HPDE6-E6E7 (cell line): ENCODE data around the gene LSM11.

Source experiments
- DNase-seq: peaks from one replicate; pipeline ENCODE4 v3.0.0; 2011; ENCODE audit warnings: missing footprints; ENCODE audit errors: extremely low spot score

The LSM11 gene

DNA sequence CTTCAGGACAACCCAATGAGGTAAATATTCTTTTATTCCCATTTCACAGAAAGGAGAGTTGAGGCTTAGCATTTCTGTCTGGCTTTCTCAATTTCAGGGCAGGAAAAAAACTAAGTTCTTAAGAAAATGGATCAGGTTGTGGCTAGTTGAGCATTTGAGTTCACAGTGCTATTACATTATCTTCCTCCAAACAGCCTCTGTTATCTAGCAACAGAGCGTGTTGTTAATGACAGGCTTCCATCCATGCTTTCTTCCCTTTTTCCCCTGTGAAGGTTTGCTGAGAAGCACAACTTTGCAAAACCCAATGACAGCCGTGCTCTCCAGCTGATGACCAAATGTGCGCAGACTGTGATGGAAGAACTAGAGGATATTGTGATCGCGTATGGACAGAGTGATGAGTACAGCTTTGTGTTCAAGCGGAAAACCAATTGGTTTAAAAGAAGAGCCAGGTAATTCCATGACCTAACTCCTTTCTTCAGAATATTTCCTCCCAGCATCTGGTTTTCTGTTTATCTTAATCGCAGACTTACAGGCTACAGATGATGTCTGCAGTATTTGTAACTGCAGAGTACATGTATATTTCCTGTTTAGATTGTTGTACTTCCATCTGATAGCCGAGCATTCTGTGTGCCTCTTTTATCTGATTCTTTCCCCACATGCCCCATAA is 10.8 kb upstream of the LSM11 start:
- DNase-seq = no peak

DNA sequence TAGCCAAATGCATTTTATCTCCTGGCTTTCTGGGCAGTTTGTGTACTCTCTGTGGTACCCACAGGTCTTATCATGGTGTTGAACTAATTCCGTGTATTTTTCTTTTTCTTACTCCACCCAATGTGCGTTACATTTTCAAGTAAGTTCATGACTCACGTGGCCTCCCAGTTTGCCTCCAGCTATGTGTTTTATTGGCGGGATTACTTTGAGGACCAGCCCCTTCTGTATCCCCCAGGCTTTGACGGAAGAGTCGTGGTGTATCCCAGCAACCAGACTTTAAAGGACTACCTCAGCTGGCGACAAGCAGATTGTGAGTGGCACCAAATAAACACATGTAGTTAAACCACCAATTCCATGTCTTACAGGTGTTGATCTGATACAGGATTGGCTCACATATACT is 9.1 kb upstream of the LSM11 start:
- DNase-seq = no peak

DNA sequence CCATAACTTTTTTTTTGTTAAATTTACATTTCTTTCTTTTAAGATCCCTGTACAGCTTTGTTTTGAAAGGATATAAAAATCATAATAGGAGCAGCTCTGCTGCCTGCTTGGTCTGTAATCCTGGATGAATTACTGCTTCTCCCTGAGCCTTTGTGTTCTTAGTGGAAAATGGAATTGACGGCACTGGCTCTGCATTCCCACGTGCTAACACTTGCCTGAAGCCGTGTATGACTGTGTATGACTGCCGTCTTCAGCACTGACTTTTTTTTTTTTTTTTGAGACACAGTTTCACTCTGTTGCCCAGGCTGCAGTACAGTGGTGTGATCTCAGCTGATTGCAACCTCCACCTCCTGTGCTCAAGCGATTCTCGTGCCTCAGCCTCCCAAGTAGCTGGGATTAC is 7.5 kb upstream of the LSM11 start:
- DNase-seq = no peak

DNA sequence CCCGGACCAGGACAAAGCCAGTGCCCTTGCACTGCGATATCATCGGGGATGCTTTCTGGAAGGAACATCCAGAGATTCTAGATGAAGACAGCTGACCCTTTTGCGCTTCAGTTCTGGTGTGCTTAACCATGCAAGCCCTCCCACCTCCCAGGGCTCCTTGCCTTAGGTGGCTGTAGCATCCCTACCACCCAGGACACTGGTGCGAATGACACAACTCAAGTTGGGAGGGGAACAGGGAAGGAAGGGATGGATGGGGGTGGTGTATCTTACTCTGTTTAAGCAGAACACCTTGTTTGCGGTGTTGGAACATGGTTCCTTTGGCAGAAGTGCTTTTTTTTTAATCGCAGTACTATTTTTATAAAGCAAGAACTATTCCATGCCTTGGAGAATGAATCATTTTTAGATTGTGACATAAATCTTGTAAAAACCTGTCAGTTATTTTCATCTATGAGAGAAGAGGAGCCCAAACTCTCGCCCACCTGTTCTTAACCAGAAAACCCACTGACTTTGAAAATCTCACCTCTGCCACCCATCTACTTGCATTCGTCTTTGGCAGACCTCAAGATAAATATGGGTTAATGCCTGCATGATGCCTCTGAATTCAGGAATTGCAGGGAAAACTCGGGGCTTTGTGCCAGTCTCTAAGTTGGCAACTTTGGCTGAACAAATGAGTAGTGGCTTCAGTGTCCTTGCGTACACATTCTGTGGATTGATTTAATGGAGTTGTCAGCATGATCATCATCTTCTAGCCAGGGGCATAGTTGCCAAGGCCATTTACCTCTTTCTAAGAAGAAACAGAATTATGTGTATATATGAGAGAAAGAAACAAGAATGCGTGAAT is 3.9 kb upstream of the LSM11 start:
- no peak for DNase-seq

DNA sequence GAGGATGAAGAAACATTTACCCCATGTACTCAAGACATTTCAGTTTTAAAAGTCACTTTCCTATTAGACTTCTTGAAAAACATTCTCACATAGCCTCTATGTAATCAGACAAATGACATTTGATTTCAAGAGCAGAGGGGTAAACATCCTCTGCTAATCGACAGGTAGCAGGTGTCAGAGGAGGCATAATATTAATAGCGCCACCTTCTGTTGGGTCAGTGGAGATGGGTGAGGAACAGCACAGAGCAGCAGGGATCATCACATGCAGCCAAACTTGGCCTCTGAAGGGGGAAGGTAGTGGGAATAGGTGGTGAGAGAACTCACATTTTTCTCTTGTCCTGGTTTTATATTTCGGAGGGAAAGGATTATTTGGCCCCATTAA is 3.3 kb upstream of the LSM11 start:
- peak; percentile 43 for DNase-seq

DNA sequence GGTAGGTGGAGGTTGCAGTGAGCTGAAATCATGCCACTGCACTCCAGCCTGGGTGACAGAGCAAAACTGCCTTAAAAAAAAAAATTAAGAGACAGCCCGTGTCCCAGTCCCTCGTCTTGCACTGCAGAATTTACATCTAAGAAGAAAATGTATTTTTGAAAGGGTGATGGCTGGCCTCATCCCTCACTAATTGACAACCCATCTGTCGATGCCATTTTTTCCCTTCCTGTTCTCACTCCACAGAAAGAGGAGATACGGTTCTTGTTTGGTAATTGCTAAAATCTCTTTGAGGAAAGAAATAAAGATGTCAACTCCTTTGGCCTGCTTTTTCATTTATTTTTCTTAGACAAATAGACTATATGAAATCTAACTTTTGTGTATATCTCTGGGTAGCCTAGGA is 2.4 kb upstream of the LSM11 start:
- no peak for DNase-seq

DNA sequence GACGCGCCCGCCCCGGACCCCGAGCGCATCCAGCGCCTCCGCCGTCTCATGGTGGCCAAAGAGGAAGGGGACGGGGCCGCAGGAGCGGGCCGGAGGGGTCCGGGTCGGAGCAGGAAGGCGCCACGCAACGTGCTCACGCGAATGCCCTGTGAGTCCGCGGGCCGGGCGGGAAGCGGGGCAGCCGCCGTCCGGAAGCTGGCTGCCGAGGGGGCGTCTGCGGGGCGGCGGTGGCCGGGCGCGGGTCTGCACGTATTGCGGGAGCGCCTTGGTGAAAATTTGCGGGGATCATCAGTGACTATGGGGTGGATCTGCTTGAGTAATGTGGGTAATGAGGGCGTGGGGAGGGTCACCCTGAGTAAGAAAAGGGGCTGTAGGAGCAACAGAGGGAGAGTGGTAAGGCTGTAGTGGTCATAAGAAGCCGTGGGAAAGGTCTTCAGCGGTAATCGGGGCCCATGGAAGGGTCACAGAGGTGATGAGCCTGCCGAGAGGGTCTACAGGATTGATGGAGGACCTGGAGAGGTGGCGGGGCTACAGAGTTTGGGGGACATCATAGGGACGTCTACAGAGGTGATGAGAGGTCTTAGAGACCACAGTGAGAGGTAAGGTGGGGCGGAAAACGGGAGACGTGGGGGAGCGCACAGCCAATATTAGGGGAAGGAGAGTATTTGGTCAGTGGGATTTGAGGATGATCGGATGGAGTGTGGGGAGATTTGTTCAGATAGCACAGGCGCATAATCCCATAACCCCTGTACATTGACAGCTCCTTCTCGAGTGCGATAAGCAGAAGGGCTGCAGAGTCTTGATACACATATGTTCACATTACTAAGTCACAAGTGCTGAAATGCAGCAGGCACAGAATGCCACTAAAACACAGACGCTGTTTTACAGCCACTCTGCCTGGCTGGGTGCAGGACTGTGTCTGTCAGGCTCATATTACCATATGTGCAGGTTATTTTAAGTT is 819 bp downstream of the LSM11 start:
- DNase-seq = no peak

DNA sequence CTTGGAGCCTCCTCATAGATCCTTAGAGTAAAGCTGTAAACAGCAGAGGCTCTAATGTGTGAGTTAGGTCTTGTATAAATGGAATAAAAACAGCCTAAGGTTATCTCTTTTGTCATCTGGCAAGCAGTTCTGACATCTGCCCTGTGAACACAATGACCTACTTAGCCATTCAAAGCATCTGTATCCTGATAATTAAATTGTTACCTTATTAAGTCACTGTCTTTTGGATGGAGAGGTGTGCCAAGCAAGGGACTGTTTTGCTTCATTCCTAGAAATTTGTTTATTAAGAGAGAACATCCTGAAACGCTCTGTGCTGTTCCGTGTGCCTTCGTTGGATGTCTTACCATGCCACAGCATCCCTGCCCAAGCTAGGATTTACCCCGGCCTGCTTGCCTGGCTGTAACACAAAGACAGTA is 1.5 kb downstream of the LSM11 start:
- DNase-seq = no peak

DNA sequence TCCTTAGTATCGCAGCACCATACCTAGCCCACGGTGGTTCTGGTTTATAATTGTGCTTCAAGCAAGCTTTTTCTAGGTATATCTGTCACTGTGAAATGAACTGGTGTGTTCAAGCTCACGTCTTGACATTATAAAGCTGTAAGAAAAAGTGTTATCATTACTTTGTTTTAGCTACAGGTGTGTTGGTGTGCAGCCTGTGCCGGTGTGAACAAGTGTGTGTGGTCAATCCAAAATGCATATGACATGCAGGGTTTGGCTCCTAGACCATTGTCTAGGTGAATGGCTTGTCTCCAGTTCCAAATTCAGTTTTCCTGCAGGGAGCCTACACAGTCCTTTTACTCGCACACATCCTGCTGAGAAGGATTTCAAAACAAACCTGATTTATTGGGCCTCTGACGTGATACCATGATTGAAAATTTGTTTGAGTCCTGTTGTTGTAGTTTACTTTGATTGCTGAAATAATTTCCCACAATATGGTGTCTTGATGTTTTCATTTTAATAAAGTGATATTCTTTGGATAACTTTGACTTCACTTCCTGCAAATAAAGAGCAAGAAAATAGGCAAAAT is 3.7 kb downstream of the LSM11 start:
- DNase-seq = no peak

DNA sequence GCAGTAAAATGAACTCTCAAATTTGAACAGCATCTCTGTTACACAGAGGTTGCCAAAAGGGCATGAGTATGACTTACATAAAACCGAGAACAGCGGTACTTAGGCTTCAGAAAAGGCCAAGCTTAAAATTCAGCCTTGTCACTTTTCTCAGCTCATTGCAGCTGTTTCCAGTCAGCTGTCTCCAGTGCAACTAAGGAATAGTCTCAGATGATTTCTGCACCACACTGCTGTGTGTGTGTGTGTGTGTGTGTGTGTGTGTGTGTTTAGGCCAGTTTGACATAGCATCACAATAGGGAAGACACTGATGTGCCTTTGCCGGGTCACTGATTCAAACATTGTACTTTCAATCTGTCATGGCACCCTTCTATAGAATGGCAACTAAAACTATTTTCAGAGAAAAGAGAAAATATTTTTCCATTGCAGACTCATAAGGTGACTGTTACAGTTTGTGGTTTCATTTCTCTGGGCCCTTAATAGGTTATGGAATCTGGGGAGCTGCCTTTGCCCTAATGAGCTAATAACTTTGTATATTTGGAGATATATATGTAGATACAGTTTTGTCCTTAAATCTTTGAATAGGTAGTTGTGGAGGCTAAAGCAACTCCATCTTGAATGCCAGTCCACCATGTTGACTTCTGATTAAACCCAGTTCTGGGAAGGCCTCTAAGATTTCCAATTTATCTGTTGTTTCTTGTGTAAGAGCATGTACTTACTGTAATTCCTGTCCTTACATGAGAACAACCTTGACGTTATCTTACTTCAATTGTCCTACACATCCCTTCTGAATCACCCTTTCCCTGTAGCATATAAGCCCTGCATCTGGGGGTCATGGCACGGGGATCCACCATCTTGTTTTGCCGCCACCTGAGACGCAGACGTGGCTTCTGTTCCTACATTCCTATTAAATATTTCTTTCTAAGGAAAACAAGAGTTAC is 4.5 kb downstream of the LSM11 start:
- DNase-seq = no peak

DNA sequence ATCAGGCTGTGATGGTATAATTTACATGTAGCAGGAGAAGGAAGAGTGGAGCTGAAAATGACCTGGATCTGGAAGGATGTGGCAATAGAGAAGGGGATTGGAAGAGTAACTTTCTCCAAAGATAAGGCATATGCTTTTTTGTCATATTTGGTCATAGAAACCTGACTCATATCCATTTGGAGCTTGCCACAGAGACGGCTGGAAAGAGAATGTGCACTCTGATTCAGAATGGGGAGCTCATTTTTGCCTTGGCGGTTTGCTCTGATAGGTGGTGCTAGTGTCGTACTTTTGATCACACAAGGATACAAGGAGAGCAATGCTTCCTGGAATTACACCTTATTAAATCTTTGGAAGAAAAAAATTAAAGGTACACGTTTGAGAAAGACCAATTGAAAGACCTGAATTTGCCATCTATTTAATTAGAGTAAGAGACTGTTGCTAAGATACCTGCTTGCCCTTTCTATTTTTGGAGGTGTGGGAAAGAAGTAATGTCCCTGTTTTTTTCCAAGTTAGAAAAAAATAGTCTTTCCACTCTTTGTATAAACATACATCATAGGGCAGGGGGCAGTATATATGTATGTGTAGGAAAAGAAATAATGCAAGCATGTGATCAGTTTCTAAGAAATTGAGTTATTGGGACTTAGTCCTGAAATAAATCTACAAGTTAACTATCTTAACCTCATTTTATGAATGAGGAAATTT is 5.4 kb downstream of the LSM11 start:
- peak; percentile 43 for DNase-seq

DNA sequence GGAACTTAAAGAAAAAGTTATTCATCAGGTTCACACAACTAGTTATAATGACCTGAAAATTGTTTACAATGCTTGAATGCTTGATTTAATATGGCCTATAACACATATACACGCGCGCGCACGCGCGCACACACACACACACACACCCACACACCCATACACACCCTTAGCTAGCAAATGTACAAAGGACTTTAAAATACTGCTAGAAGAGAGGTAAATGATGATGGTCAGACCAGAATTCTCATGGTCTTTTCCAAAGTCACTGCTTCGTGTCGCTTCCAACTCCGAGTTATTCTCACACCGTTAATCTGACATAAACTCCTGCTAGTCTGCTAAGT is 5.9 kb downstream of the LSM11 start:
- no peak for DNase-seq

DNA sequence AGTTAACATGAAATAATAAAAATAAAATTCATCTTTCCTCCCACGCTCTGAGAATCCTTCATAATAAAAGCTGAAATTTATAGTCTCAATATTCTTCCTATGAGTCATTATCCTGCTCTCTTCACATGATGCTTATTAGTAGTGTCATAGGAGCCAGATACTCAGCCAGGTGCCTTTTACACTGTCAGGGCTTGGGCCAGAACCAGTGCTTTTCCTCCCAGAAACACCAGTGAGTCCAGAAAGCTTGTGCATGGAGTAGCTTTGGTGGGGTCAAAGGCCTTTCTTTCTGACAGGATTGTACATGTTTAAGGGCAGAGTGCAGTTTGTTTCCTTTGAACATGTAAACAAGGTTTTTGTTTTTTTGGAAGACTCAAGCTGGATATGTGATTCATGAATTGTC is 6.8 kb downstream of the LSM11 start:
- no peak for DNase-seq

DNA sequence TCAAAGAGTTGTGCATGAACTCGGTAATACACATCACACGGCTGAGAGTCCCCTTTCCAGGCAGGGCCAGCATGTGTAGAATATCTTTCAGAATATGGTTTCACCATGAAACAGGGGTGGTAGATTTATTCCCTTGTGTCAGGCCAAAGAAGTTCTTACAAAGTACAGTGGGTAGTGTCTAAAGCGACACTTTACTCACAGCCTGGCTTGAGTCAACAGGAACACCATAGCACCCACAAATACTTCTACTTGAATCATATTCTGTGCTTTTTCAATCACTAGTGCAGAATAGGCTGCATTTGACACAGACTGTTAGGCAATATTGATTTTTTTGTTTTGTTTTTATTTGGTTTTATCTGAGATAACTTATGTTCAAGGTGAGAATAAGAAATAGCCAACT is 12.6 kb downstream of the LSM11 start:
- no peak for DNase-seq

DNA sequence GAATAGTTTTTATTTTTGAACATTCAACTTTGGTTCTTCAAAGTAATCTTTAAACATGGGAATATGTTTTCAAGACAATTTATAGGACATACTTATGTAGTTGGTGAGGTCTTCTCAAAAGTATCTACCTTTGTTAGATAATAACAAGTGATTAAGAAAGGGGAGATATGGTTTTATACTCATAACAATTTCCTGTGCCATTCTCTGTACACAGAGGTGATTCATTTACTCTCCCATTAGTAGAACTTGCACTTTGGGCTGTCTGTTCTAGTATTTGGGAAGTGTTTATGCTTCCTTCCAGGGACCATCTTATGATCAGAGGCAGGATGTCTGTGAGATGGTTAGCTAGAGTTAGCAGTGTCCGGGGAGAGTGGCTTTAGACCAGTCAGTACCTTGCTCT is 15.2 kb downstream of the LSM11 start:
- DNase-seq = no peak

DNA sequence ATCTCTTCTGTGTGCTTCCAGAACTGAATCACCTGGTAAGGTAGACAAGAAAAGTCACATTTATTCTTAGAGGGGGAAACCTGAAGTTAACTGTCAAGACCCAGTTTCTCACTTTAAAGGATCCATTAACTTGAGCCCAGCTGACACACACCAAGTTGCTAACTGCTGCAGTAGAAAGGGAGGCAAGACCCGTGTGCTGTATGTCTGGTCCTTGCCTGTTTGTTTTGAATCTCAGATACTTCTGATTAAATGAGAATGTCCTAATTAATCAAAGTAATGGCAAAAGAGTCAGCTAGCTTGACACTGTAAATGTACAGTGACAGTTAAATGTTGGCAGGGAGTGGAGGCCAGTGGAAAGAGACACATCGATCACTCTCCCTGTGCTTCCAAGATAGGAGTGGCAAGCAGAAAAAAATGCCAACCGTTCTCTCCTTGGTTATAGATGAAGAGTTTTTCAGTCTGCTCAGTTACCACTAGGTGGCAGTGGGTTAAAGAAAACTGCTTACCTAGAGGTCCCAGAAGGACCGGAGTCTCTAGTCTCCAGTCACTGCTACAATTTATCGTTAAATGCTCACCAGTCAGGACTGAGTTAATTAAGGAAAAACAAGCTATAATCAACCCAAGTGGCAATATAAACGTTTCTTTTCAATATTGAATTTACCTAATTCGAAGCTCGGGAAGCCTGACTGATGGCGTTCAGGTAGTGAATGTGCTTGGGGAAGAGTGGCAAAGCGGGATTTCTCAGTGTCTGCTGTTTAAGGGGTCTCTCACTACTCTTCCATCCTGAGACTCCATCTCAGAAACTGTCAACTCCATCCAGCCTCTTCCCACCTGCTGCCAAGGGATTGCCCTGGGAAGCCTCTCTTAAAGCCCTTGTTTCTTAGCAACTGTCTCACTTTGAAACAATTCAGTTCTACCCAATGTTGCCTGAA is 18.4 kb downstream of the LSM11 start:
- peak; percentile 53 for DNase-seq

DNA sequence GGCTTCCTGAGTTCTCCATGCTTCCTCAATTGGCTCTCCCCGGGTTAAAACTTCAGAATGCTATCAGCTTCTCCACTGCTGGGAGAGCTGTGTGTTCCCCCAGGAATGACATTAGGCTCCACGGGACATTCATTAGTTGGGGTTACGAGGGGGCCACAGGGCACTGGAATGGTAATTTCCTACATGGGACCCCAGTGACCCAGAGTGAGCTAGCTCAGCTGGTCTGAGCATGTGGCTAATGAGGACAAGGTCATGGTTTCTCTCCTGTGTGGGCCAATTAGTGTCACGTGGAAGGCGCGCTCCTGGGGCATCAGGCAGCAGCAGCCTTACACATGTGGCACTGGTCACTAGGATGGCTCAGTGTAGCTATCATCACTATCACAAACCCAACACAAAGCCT is 21.0 kb downstream of the LSM11 start:
- DNase-seq = no peak

DNA sequence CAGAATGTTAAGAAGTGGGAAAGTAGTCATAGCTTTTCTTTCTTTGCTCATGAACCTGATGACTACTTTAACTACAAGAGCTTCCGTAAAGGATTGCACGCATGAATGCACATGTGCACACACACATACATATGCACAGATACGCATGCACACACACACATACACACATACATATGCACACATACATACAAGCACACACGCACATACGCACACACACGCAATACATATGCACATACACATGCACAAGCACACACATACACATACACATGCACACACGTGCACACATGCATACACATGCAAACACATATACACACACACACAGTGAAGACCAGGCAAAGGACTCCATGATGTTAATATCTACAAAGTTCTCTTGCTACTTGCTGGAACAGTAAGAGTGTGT is 22.9 kb downstream of the LSM11 start:
- DNase-seq = no peak

DNA sequence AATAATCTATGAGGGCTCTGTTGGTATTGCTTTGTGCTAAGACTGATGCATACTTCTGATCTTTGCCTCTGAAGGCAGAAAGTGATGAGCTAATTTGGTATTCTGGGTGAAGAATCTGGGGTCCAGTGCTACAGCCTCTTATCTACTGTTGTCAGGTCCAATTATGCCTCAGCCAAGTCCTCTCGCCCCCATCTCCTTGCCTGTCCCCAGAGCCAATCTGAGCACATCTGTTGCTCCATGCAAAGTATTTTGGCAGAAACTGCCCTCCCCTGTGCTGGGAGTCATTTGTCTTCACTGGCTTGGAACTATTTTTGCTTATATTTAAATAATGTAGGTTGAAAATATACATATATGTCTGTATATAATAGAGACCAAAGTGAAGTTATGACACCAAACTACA is 23.4 kb downstream of the LSM11 start:
- no peak for DNase-seq
